DMS53 (cell line): ENCODE data around the gene TMEM245.
"Not testable (repeated sequence)": the region's sequence is repeated elsewhere in the genome, so short reads cannot be mapped to it uniquely, and the experiment has no call there.

Experiments used
- DNase-seq: peaks from one replicate; lab custom pipeline; 2025; lab: John Stamatoyannopoulos, UW

TMEM245 gene

GRCh38 chr9:109063760-109064159 lies 56.0 kb downstream of the TMEM245 start:
- DNase-seq, result no peak

DNA sequence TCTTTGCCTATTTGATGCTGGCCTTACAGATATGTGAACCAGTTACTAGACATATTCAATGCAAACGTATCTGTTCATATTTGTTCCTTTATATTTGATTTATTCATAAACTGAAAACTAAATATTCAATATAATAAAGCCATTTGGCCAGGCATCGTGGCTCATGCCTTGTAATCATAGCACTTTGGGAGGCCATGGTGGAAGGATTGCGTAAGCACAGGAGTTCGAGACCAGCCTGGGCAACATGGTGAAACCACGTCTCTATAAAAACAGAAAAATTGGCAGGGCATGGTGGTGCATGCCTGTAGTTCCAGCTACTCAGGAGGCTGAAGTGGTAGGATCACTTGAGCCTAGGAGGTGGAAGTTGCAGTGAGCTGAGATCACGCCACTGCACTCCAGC lies 57.2 kb downstream of the TMEM245 start:
- no peak for DNase-seq

- DNase-seq, result no peak
Observed at GRCh38 chr9:109060191-109060590, 59.6 kb downstream of the TMEM245 start.

DNA sequence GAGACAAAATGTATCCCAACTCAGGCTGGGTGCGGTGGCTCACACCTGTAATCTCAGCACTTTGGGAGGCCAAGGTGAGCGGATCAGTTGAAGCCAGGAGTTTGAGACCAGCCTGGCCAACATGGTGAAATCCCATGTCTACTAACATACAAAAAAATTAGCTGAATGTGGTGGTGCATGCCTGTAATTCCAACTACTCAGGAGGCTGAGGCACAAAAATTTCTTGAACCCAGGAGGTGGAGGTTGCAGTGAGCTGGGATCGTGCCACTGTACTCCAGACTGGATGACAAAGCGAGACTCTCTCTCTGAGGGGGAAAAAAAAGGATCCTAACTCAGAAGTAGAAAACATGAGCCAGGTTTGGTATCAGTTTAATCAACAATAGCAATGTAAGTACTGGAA lies 66.6 kb downstream of the TMEM245 start:
- not testable (repeated sequence) for DNase-seq

GRCh38 chr9:109052416-109052815 lies 67.3 kb downstream of the TMEM245 start:
- DNase-seq, result no peak

GRCh38 chr9:109051733-109052132 lies 68.0 kb downstream of the TMEM245 start:
- DNase-seq, result no peak

- no peak for DNase-seq
Observed at GRCh38 chr9:109050444-109050843, 69.3 kb downstream of the TMEM245 start.

DNA sequence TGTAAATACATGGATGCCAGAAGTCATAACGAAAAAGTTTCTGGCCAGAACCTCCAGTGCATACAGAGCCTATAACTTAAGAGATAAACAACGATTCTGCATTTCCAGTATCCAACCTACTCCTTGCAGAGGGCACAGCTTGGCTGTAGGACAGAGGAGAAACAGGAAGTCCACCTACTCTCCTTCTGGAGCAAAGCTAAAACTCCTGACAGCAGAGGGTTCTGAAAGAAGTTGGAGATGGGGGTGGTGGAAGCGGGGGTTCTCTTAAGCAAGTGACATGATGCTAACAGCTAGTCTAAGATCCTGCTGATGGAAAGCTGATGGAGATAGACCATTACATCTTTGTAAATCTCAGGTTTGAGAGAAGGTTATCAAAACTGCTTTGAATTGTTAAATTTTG lies 70.9 kb downstream of the TMEM245 start:
- no peak for DNase-seq

- no peak for DNase-seq
Observed at GRCh38 chr9:109047259-109047658, 72.5 kb downstream of the TMEM245 start.

- no peak for DNase-seq
Observed at GRCh38 chr9:109046346-109046745, 73.4 kb downstream of the TMEM245 start.

- no peak for DNase-seq
Observed at GRCh38 chr9:109043578-109043977, 76.2 kb downstream of the TMEM245 start.

- DNase-seq, result no peak
Observed at GRCh38 chr9:109040571-109040970, 79.2 kb downstream of the TMEM245 start.

GRCh38 chr9:109039539-109039938 lies 80.2 kb downstream of the TMEM245 start:
- DNase-seq, result no peak

GRCh38 chr9:109037946-109038715 lies 81.6 kb downstream of the TMEM245 start:
- DNase-seq, result no peak

DNA sequence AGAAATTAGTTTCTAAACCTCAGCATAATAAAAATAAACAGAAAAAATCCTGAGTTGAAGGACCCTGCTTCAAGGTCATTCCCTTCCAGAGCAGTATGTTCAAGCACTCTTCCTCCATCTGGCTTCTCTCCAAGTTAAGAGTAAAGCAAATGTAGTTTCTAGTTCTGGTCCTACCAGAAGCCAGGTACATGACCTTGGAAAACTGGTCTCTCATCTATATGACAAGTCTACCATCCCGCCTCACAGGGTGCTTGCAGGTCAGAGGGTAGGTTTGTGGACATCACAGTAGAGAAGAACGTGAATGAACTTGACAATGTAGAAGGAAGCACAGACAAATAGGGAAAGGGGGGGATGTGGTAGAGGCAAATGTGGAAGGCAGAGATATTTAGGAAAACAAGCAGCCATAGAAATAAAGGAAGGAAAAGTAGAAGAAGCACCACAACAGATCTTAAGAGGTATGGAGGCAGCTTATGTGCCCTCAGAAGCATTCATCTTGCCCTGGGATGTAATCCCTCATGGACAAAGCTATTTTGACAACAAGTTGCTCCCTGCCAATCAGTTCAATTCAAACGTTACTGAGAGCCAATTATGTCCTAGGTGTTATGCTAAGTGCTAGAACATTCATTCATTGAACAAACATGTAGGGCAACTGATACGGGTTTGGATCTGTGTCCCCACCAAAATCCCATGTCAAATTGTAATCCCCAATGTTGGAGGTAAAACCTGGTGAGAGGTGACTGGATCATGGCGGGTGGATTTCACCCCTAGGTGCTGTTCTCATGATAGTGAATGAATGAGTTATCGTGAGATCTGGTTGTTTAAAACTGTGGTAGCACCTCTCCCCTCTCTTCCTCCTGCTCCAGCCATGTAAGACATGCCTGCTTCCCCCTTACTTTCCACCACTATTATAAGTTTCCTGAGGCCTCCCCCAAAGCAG lies 82.7 kb downstream of the TMEM245 start:
- no peak for DNase-seq

GRCh38 chr9:109035684-109036423 lies 83.9 kb downstream of the TMEM245 start:
- DNase-seq, result no peak

DNA sequence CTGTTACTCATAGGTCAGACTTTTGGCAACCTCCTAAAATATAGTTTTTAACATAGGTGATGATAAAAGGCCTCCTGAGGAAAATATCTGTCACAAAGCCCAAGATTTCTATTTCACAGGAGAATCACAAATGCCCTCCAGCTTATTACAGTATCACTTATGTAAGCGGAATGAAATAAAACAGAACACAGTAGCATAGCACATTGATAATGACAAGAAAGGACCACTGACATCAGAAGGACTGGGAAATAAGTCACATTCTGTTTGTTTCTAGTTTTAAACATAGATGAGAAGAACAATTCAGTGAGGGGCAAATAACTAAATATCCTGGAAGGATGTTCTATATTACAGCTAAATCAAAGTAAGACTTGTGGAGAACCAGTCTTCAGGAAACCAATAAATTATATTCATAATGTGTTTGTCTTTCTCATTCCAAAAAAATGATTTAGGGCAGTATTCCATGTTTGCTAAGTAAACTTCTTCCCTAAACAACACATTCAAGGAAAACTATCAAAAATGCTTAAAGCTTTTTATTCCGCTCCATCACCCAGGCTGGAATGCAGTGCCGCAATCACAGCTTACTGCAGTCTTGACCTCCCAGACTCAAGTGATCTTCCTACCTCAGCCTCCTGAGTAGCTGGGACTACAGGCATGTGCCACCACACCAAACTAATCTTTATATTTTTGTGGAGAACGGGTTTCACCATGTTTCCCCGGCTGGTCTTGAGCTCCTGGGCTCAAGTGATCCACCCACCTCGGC lies 85.6 kb downstream of the TMEM245 start:
- DNase-seq, result no peak

DNA sequence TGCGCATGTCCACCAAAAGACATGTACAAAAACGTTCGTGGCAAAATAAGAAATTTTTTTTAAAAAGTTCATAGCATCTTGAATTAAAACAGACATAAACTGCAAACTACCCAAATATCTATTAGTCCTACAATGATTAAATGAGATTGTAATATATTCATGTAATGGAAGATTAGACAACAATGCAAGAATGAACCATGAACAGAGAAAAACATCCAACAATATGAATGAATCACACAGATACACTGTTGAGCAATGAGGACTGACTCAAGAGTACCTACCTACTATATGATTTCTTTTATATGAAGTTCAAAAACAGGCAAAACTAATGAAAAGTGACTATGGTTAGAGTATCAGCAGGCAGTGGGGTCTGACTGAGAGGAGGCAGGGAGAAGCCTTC lies 88.5 kb downstream of the TMEM245 start:
- DNase-seq, result no peak

DNA sequence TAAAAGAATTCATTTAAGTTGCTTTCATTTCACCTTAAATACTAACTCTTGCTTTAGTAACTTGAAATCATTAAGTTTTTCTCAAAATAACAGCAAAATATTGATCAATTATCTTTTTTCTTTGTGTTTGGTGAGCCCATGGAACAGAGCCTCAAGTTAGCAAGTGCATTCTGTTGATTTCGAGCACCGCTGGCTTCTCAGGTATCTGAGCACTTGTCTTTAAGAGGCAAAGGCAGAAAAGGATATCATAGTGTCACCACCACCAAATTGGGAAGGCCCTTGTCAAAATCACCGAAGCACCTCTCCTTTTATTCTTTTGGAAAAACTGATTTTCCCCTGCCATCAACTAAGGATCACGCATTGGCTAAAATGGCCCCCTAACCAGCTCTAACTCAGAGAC lies 89.3 kb downstream of the TMEM245 start:
- DNase-seq, result no peak

DNA sequence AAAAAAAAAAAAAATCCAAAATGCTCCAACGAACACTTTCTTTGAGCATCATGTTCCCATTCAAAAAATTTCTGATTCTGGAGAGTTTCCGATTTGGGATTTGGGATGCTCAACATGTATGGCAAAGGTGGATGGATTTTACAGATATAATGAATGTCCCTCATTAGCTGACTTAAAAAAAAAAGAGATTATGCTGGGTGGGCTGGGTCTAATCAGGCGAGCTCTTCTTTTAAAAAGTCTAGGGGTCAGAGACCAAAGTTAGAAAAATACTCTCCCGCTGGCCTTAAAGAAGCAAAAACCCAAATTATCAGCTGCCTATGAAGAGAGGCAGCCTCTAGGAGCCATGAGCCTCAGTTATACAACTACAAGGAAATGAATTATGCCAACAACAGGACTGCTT lies 91.3 kb downstream of the TMEM245 start:
- no peak for DNase-seq

DNA sequence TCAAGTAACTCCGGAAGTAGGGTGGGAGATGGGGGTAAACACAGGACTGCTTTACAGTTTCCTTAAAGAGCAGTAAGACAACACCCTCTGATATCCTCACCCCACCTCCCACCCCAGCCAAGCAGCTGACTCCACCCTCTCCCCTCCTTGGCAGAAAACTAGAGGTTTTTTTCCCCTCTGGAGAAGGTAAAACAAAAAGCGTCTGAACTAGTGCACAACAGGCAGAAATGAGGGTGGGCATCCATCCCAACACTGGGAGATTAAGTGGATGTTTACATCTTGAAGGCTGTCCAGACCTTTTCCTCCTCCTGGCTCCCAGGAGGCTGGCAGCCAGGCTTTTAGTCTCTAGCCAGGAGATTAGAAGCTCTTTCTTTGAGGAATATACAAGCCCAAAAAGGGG lies 92.6 kb downstream of the TMEM245 start:
- DNase-seq, result no peak

GRCh38 chr9:109026306-109026705 lies 93.4 kb downstream of the TMEM245 start:
- DNase-seq, result no peak
